KBM-7 (cell line): ENCODE measurements around the gene MCTP1.
A peak's percentile ranks its signal among the peaks of the same experiment; 100 is the strongest.
"Not testable (repeated sequence)": the region's sequence is repeated elsewhere in the genome, so short reads cannot be mapped to it uniquely, and the experiment has no call there.

Experiments
- DNase-seq: peaks from one replicate; pipeline ENCODE4 v3.0.0-alpha.2; 2015
- in situ Hi-C: fragments of 300-500 bp; cut with MboI; formaldehyde crosslinking; loops from 2 replicates; pipeline ENCODE4 v1.14.3; 2020; ENCODE audit warnings: low sequenced_read_pairs, low pct_unique_long_range_greater_than_20kb, mixed read lengths

Gene MCTP1

DNA sequence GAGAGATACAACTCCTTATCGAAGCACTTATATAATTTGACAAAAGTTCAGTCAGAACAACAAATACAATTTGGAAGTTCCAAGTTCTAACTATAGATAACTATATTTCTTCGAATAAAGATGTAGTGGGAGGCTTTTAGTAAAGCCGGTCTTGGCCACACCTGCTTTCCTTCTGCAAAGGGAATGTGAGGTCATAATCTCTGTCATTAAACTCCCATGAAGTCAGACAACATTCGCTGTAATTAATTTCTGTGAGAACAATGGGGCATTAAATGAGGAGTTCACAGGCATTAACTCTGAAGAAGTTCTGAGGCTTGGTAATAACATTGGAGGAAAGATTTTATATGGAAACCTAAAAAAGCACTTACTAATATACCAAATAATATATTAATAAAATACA lies 67.5 kb downstream of the MCTP1 start:
- no peak for DNase-seq
- in situ Hi-C loops, result no loop called here

DNA sequence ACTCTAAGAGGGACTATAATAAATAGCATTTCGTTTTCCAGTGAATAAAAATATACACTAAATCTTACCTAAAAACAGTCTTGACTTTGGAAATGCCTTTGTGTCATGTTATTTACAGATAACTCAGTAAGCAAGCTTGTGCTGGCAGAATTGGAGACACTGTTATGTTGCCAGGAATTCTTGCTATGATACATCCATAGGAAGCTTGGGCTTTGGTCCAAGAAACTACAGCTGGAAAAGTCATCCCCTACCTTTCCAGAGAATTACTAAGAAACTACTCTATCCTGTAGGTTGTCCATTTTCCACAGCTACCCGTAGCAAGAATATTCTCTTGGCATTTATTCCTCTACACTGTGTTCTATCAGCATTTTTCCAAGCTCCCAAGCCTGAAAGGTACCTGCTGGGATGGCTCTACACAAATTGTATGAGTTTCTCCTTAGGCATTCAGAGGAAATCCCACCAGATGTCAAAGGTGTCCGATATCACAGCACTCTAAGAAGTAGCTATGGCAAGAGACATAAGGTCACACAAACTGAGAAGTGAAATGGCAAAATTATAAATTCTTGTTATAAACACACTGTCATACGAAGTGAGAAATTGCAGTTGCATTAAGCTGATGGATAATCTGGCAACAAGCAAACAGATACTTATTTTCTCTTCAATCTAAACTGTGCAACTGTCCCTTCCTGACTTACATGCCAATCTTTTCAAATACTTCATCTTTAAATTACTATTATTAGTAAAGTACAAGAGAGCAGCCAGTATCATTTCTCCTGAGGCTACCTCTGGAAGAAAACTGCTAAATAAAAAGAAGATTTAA lies 68.5 kb downstream of the MCTP1 start:
- in situ Hi-C loops, result no loop called here
- DNase-seq, result no peak

DNA sequence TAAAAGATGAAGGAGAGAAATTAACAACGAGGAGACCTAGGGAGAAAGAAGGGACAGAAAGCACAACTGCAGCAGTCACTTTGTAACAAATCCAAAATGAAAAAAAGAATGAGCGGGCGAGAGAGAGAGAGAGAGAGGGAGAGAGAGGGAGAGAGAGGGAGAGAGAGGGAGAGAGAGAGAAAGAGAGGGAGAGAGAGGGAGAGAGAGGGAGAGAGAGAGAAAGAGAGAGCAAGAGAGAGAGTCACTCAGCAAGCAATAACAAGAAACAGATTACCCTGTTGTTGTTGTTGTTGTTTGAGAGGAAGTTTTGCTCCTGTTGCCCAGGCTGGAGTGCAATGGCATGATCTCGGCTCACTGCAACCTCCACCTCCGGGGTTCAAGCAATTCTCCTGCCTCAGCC lies 77.1 kb downstream of the MCTP1 start:
- in situ Hi-C loops, DNase-seq: not testable (repeated sequence)

DNA sequence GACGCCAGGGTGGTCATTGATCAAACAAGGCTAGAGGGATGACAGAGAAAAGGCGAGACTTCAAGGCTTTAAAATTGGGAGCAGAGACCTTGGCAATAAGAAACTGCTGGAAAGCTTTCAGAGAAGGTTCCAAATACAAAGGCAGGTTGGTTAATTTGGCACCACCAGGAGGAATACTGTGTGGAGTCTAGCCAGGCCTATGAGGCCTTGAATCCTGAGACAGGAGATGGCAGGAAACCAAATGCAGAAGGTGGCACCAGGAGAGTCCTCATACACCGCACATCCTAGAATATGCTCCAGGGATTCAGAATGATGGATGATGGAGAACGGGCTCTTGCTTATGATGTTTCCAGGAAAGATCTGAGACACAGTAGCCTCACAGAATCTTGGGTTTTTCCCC lies 90.0 kb downstream of the MCTP1 start:
- in situ Hi-C loops, result no loop called here
- DNase-seq, result no peak

DNA sequence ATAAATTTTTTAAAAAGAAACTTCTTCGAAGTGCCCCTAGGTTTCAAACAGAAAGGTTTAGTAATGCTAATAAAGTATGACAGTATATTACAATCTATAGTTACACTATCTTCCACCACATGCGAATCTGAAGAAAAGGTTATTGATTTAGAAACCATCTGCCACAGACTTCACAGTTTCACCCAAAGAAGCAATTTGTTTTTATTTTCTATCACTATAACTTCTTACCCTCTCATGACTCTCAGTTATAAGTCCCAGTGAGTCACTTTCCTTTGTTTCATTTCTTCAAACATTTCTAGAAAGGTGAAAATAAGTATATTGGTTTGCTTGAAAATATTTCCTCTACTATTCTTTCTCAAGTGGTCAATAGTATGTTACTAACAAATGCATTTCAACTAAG lies 93.6 kb downstream of the MCTP1 start:
- DNase-seq, result no peak
- in situ Hi-C loops, result no loop called here

DNA sequence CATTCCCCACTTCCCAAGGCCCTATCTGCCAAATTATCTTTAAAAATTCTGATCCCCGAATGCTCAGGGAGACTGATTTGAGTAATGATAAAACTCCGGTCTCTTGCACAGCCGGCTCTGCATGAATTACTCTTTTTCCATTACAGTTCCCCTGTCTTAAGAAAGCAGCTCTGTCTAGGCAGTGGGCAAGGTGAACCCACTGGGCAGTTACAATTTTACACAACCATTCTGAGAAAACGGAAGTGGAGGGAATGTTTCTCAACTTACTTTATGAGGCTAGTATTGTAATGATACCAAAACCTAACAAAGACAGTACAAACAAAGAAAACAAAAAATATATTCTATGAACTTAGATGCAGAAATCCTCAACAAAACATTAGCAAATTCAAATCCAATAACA lies 100.0 kb downstream of the MCTP1 start:
- in situ Hi-C loops, result no loop called here
- DNase-seq, result peak; percentile 22

DNA sequence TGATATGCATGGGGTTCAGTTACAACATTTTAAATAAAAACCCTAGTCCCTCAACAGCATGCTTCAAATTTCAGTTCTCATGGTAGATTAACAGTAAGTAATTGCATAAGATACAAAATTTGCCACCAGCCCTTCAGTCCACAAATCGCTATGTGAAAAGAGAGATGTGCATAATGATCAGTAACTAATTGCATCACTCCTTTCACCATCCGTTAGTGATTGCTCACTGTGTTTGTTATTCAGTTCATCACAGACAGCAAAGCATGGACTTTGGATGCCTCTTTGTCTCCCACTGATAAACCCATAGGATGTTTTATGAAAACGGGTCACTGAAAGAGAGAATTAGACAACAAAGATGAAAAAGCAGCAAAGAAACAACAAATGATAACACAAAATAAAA lies 103.2 kb downstream of the MCTP1 start:
- DNase-seq, result no peak
- in situ Hi-C loops, result no loop called here

DNA sequence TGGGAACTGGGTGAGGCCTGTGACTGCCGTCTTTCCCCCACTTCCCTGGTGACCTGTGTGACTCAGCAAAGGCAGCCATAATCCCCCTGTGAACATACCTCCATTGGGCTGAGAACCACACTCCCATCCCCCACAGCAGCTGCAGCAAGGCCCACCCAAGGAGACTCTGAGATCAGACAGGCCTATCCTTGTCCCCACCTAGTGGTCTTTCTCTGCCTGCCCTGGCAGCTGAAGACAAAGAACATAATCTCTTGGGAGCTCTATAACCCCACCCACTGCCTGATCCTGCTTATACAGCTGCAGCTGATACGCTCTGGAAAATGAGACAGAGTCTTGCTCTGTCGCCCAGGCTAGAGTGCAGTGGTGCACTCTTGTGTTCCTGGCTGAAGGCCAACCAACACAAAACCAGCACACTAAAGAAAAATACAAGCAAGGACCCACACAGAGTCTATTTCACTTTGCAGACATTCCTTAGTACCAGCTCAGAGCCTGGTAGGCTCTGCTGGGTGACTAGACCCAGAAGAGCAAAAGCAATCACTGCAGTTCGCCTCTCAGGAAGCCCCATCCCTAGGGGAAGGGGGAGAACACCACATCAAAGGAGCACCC lies 106.7 kb downstream of the MCTP1 start:
- DNase-seq, result peak; percentile 43
- in situ Hi-C loops, result no loop called here

DNA sequence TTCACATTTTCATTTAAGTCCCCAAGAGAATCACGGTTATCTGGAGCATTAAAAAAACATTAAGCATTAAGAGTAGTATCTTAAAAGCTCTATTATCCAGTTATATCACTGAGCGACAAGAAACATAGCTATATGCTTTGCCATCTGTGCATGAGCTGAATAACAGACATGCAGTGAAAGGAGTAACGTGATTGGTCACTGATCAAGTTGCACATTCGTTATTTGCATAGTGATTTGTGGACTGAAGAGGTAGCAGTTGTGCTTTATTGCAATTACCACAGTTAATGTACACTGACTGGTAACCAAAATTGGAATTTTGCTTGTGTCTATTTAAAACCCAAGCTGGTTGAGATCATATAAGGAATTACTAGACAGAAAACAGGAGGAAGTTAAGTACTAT lies 107.4 kb downstream of the MCTP1 start:
- in situ Hi-C loops, result no loop called here
- DNase-seq, result no peak

DNA sequence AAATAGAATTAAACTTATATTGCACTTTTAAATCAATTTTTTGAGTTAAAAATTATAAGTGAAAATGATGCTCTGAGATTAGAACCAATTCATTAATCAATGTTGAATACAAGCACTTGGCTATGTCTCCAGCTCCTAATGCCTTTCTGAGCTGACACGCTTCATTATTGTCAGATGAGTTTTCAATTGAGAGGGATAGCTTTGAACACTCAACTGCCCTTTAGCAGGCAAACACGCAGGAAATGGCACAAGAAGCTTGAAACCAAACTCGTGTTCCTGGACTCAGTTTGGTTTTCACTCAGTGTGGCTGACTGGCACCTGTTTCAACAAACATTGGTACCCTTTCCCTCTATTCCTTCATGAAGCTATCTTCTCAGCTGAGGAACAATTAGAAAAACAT lies 109.8 kb downstream of the MCTP1 start:
- DNase-seq, result no peak
- in situ Hi-C loops, result no loop called here

DNA sequence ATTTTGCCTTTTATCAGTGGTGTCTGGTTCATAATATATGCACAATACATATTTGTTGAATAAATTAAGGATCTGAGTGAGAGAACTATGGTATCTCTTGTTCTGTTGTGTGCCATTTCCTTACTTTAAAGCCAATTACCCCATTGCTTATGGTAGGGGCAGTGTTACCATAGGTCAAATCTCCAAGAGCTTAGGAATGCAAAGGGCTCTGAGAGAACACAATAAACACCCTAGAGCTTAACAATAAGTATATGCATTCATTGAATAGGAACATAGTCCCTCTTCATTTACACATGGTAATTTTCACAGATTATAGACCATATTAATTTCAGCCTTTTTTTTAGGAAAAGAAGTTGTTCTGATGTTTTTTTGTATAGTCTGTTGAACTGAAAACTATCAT lies 112.2 kb downstream of the MCTP1 start:
- in situ Hi-C loops, result no loop called here
- no peak for DNase-seq

DNA sequence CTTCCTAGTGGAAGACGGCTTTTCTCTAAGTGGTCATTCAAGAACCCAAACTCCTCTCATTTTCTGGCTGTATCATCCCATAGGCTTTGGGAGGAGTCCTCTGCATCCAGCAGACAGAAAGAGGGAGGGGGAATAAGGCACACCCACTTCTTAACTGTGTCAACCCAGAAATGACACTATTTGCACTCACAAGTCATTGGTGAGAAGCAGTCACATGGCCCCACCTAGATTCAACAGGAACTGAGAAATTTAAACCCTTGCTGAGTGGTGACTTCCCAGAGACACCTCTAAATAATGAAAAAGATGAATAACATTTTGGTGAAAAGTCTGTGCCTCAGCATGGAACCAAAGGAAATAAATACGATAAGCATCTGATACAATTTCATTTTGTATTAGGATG lies 120.0 kb downstream of the MCTP1 start:
- in situ Hi-C loops, result no loop called here
- no peak for DNase-seq

DNA sequence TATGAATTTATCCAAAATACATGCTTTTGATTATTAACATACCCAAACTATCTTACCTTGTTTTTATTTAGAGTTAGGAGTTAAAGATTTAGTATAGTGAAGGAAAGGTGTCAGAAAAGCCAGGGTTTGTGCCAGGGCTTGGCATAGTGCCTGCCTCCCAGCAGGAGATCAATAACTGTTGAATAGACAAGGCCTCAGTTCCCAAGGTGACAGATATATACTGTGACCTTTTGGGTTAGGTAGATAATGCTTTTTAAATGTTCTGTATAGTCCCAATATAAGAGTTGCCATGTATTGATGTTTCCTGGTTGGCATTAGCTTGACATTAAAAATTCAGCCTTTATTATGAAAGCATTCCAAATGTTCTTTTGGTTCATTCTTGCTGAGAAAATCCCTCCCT lies 121.8 kb downstream of the MCTP1 start:
- DNase-seq, result peak; percentile 16
- in situ Hi-C loops, result no loop called here

DNA sequence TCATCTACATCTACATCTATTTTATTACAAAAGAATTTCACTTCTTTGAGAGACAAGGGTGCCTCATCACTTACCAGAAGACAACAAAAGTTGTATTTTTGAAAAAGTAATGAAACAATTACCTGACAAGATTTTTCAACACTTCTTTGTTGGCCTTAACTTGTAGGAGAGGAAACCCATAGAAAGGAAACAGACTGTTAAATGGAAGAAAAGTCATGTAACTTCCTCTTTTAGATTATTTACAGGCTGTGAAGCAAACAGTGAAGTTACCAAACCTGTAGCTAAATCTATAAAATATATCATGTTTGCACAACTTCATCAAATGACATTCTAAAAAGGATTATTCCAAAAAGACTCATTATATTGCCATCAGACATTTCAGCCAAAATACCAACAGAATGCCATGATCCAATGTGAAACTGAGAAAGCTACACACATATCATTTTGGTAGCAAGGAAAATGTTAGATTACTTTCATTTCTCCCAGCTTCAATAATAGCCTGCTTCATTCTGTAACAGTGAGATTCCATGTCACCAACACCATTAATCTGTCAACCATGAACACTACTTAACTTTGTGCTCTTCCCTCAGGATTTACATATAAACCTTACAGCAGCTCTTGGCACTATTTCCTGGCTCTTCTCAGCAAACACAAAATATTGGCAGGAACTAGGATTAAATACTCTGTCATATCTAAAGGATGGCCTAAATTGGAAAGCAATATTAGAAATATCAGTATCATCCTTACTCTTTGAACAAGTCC lies 122.5 kb downstream of the MCTP1 start:
- DNase-seq, result peak; percentile 79
- in situ Hi-C loops, result no loop called here

DNA sequence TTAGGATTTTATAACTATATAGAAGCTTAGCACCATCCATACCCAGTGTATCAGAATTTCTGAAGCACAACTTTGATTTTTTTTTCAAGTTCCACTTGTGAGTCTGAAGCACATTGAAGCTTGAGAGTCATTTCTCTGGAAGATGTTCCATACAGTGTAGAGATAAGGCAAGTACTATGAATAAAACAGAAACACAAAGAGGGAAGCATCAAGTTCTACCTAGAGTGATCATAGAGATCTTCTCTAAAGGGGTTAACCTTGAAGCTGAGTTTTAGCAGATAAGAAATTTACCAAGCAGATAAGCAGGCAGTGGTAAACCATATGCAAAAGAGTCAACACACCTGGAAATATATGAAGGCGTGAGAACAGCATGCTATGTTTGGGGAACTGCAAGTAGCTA lies 125.3 kb downstream of the MCTP1 start:
- in situ Hi-C loops, result no loop called here
- DNase-seq, result no peak

DNA sequence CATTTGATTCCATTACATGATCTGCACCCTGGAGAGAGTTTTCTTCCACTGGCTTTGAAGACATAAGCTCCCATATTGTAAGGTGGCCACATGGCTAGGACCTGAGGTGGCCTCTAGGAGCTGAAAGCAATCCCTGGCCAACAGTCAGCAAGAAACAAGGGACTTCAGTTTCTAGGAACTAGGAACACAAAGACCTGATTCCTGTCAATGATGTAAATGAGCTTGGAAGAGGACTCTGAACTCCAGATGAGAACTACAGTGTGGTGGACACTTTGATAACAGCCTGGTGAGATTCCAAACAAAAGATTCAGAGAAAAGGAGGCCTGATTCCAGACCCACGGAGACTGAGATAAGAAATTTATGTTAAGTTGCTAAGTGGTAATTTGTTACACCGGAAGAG lies 129.0 kb downstream of the MCTP1 start:
- in situ Hi-C loops, result no loop called here
- no peak for DNase-seq

DNA sequence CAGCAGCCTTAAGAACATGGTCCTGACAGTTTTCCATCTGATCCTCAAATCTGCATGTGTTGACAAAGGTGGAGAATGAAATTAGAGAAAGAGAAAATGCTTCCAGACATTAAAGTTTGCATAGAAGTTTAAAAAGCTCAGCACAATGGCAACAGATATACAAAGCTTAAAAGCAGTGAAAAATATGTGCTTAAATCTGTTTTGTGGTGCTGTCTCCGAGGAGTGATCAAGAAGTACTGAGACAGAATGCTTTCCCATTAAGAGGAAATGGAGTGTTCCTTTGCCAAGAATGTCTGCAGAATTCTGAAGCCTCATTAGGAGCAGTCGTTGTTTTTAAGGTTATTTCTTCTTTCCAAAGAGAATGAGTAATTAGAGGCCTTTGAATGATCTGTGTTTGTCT lies 131.4 kb downstream of the MCTP1 start:
- in situ Hi-C loops, result no loop called here

DNA sequence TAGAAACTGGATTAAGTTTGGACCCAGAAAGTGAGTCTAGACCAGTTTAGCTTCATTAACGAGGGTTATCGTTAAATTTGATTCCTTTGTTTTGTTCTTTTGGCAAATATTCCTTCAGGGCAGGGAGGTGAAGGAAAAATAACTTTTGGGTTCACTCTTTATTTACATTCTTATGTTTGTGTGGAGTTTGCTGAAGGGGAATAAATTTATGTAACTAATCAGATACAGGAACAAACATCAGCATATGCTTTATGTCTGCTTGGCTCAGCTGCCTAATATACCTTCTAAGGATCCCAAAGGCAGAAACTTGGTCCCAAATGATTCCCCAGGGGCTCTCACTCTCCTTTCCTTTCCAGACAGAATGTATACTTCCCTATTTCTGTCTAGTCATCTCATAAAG lies 132.4 kb downstream of the MCTP1 start:
- in situ Hi-C loops, result no loop called here
- peak; percentile 20 for DNase-seq

More for the DNA sequence above, 131.4 kb downstream of the MCTP1 start:
- no peak for DNase-seq

DNA sequence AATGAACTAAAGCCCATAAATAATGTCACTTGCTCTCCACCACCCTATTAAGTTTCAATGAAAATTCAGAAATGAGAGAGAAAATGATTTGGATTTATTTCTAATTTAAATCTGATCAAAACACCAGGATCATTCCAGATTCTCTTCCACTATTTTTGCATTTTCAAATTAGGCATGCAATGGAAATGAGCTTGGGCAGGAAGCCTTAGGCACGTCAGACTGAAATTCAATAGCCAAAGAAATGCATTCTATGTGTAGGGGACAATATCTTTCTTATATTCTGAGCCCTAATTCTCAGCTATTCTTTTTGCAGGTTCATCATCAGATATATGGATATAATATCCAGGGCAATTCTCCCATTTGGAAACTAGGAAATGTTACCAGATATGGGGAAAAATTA lies 132.8 kb downstream of the MCTP1 start:
- no peak for DNase-seq
- in situ Hi-C loops, result no loop called here

DNA sequence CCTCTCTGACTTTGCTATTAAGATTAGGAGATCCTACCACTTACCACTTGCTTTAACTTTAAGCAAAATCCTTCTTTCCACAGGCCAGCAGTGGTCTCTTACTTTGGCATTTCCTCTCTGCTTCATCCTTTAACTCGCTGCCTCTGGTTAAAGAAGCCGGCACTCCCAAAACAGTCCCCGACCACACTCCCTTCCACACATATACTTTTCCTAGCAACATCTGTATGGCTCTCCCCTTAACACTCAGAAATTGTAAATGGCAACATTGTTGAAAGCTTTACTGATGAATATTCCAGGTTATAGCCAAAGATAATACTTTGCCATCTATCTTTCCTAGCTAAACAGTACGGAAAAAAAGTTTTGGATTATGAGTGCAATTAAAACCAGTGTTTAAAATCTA lies 133.2 kb downstream of the MCTP1 start:
- in situ Hi-C loops, result no loop called here
- no peak for DNase-seq
